Measurements from ENCODE around the gene GPX4. TPM values are rescaled to one million over a fixed set of nuclear protein-coding genes. Genes with fewer than 3 reads are reported as not detected.
A peak's percentile ranks its signal among the peaks of the same experiment; 100 is the strongest.

Gene GPX4
- total and polyA plus RNA-seq, 2 of the 13 experiments (the other 11 are each of a cell fraction or from before 2014, with no cell fraction given), result 535 to 613 TPM

GRCh38 chr19:1103708-1104310 lies at the start of gene GPX4 (continued):
- TF ChIP-seq GRHL1 (CRISPR knock-in tag; conservative IDR thresholded peaks at IDR 0.05), result no peak
- TF ChIP-seq MYC (CRISPR knock-in tag; IDR thresholded peaks at IDR 0.05; ENCODE audit: borderline replicate concordance), result no peak; the same call in 1 of the 2 replicates
- TF ChIP-seq EZH2 (conservative IDR thresholded peaks at IDR 0.05; ENCODE audit: low read depth, low read length), result no peak
- TF ChIP-seq SKIL (CRISPR knock-in tag; IDR thresholded peaks at IDR 0.05; ENCODE audit: borderline replicate concordance), result no peak
- TF ChIP-seq SUZ12 (IDR thresholded peaks at IDR 0.05; ENCODE audit: low read depth, low read length), result no peak
- TF ChIP-seq CREB3 (CRISPR knock-in tag; IDR thresholded peaks at IDR 0.05), result no peak
- TF ChIP-seq PRPF4 (IDR thresholded peaks at IDR 0.05; ENCODE audit: low read depth, low read length, poor library complexity, severe bottlenecking), result no peak
- 0 out of 2 replicates have a peak, but pooled peaks have one; percentile 62 for TF ChIP-seq SNAPC5 (CRISPR knock-in tag; IDR thresholded peaks at IDR 0.05; ENCODE audit: borderline replicate concordance)
- no peak for TF ChIP-seq RNF2 (conservative IDR thresholded peaks at IDR 0.05; ENCODE audit: low read depth)
- peak; percentile 50; the same call in 1 of the 2 replicates for TF ChIP-seq ELF1 (CRISPR knock-in tag; IDR thresholded peaks at IDR 0.05)
- no peak for TF ChIP-seq MLX (CRISPR knock-in tag; IDR thresholded peaks at IDR 0.05)
- TF ChIP-seq NR2F6 (IDR thresholded peaks at IDR 0.05), result no peak
- no peak for TF ChIP-seq NR2F6 (CRISPR knock-in tag; IDR thresholded peaks at IDR 0.05)
- peak; percentile 86 for TF ChIP-seq RAD21 (CRISPR knock-in tag; IDR thresholded peaks at IDR 0.05)
- no peak for TF ChIP-seq ONECUT2 (CRISPR knock-in tag; IDR thresholded peaks at IDR 0.05)
- no peak; the same call in 1 of the 2 replicates for TF ChIP-seq ZNF354B (CRISPR knock-in tag; IDR thresholded peaks at IDR 0.05)
- TF ChIP-seq TBX3 (IDR thresholded peaks at IDR 0.05; ENCODE audit: borderline replicate concordance), result no peak
- TF ChIP-seq ZFP41 (CRISPR knock-in tag; IDR thresholded peaks at IDR 0.05; ENCODE audit: borderline replicate concordance), result no peak
- TF ChIP-seq THAP8 (CRISPR knock-in tag; IDR thresholded peaks at IDR 0.05; ENCODE audit: borderline replicate concordance), result no peak
- TF ChIP-seq MEIS2 (CRISPR knock-in tag; IDR thresholded peaks at IDR 0.05), result no peak
- 0 out of 2 replicates have a peak, but pooled peaks have one; percentile 51 for TF ChIP-seq ZNF577 (CRISPR knock-in tag; IDR thresholded peaks at IDR 0.05; ENCODE audit: borderline replicate concordance, low read depth)
- 0 out of 2 replicates have a peak, but pooled peaks have one; percentile 55 for TF ChIP-seq BORCS8-MEF2B (CRISPR knock-in tag; IDR thresholded peaks at IDR 0.05)
- TF ChIP-seq SNAPC2 (CRISPR knock-in tag; IDR thresholded peaks at IDR 0.05), result no peak
- 0 out of 2 replicates have a peak, but pooled peaks have one; percentile 51 for TF ChIP-seq ZNF543 (CRISPR knock-in tag; IDR thresholded peaks at IDR 0.05)
- TF ChIP-seq FOXA3 (CRISPR knock-in tag; IDR thresholded peaks at IDR 0.05), result peak; percentile 38
